ENCODE data around the gene NRN1.
"Not testable (repeated sequence)": the region's sequence is repeated elsewhere in the genome, so short reads cannot be mapped to it uniquely, and the experiment has no call there.

NRN1 gene, protein sequence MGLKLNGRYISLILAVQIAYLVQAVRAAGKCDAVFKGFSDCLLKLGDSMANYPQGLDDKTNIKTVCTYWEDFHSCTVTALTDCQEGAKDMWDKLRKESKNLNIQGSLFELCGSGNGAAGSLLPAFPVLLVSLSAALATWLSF

DNA sequence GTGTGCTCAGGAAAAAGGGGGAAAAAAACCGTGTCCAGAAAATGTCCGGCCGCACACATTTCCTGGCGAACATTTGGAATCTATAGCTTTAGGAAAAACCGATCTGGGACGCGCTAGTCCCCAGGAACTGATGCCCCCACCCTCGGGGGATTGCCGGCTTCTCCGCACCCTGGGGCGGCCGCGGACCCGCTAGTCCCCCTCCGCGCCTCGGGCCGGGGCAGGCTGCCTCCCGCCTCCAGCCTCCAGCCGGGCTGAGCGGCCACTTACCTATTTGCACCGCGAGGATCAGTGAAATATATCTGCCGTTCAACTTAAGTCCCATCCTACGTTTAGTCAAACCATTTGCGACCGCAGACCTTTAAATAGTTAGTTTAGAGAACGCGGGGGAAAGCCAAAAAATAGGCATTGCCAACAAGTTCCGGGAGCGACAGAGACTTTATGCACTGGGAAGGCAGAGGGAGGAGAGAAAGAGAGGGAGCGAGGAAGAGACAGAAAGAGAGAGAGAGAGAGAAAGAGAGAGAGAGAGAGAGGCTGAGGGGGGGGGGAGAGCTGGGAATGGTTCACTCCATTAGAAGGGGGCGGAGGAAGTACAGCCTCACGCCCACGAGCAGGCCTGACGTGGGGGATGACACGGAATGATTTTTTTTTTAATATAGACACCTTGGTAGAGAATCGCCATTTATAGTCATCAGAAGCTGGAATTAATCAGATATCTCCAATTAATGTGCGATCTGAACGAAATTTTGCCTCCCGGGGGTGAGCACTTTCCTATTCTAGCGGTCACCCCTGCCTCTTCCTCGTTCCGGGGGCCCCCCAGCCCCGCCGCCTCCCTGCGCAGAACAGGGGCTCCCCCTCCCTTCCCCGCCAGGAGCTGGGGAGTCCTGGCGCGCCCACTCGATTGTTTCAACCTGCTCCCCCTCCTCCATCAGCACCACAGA, at the start of gene NRN1:
Gene NRN1 (minus strand): TSS at position 498 of the 938 bp plus-strand sequence. CDS start 176 bp downstream, at position 322.
- DNase-seq = no peak

DNA sequence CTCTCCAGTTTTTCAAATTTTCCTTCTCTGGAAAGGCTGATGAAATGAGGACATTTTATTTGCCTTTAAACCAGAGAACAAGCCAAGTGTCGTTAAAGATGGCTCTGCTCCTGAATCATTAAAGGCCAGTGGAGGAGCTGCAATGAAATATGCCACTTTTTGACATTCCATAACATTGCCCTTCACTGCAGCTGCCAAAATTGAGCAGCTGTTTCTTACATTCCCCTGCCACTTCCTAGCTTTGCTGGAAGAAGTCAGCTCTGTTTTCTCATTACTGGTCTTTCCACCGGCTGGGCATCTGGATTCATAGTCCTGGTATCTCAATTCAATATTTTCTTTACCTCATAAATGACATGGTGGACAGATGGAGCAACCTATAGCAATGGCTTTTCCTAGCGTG, 45.5 kb upstream of the NRN1 start:
- DNase-seq = no peak

DNA sequence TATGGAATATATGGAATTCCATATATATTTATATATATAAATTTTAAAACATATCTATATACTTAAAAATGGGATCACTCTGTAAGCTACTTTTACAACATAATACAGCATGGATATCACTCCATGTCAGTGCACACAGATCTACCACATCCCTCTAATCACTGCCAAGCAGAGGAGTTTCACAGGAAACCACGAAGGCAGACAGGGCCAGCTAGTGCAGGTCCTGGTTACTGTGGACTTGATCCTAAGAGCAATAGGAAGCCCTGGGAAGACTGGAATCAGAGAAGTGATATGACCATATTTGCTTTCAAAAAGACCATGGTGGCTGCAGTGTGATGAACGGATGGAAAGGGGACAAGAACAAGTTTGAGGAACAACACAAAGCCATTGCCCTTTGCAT, 40.0 kb upstream of the NRN1 start:
- no peak for DNase-seq

DNA sequence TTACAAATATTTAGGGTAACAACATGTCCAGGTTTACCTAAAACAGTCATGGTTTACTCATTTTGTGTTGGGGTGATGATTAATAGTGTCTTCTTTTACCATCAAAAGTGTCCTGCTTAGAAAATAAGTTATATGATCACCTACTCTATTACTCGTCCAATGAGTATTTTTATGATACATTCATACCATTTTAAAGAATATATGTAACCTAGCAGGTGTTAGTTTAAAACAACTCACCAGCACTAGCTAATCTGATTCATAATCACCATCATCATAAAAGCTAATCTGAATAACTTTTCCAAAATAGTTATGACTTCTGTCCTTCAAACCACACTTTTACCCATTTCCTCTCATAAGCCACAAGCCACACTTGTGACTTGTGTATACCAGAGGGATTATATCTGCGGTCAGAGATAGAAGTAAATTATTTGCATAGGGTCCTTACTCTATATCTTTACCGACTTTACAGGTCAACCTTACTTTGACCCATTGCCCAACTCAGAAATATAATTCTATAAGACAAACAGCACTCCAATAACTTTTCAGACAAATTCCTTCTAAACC, 33.3 kb upstream of the NRN1 start:
- no peak for DNase-seq

DNA sequence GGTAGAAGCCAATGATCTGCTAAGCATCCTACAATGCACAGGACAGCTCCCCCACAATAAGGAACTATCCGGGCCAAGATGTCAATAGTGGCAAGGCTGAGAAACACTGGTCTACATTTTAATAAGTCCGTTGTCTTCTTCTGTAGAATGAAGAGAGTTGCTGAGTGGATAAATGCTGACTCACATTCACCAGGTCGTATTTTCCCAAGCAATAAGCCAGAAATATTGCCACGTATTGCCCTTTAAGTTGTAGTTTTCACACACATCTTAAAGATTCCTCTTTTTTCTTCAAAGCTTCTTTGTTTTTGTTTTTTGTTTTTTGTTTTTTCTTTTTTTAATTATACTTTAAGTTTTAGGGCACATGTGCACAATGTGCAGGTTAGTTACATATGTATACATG, 30.5 kb upstream of the NRN1 start:
- no peak for DNase-seq

DNA sequence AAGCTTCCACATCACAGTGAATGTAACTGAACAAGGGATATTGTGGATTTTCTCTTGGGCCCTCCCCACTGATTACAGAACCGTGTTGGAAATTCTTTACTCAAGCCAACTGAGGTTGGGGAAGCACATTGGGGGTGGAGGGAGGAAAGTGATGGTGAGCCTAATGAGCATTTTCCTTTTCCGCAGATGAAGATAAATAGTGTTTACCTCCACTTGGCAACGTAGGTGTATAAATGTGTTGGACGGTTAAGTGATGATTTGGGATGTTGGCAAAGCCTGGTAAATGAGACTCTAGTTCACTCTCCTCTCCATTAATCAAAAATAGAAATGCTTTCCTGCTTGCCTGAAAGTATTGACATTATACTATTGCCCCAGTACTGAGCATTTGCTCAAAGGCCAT, 27.1 kb upstream of the NRN1 start:
- no peak for DNase-seq

DNA sequence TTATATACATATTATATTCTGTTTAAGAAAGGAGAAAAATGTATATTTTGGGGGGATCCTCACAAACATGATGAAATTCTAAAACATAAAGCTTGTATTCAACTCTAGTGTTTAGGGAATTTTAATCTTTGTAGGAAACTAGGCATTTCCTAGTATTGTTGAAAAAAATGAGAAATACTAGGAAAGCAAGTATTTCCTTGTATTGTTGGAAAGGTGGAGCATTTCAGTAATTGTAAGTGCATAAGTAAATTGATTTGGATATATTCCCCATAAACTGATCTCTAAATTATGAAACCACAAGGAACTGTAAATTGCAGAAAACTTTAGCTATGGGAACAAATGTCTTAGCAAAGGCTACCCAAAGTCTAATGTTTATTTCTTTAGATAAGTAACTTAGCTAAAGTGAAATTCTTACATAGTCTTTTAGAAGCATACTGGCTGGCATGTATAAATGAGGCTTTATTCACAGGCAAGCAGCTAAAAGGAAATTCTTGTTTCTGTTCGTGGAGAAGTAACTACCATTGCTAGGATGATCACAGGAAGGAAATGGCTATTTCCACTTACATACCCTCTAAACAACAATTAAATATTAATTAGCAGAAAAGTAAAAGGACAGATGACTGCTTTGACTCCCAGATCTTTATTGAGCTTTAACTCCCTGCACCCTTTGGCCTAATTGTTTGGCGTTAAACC, 19.9 kb upstream of the NRN1 start:
- no peak for DNase-seq

DNA sequence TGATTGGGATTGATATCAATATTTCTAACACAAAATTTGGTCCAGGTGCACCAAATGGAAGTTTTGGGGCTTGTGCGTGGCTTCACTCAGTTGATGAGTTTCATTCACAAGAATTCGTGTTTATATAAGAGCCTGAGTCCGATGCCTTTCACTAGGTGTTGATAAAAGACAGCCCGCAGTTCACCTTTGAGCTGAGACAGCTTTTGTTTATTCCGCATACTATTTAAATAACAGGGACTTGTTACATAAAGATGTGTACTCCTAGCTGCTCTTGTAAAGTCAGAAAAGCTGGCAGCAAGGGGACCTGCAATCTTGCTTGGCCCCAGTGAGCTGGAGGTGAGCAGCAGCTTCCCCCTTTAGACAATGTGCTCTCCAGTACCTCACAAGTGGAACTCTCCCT, 19.0 kb upstream of the NRN1 start:
- DNase-seq = no peak

DNA sequence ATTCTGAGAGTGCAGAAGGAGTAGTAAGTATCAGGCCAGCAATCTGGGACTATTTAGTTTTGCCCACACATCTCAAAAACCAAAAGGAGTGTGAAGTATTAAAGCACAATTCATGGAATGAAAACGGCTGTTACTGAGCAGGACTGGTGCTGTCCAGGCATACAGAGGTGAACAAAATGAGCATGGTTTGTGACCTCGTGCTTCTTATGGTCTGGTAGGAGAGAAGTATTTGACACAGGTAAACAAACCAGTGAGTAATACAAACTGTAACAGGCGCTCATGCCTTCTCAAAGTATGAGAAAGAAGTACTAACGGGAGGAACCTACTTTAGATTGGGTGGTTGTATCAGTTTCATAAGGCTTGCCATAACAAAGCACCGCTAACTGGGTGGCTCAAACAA, 17.5 kb upstream of the NRN1 start:
- DNase-seq = no peak

DNA sequence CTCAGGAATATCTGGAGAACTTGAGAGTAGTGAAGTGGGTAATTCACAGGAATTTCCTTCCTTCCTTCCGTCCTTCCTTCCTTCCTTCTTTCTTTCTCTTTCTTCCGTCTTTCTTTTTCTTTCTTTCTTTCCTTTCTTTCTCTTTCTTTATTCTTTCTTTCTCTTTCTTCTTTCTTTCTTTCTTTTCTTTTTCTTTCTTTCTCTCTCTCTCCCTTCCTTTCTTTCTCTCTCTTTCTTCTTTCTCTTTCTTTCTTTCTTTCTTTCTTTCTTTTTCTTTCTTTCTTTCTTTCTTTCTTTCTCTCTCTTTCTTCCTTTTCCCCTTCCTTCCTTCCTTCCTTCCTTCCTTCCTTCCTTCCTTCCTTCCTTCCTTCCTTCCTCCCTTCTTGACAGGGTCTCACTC, 16.1 kb upstream of the NRN1 start:
- DNase-seq = not testable (repeated sequence)

DNA sequence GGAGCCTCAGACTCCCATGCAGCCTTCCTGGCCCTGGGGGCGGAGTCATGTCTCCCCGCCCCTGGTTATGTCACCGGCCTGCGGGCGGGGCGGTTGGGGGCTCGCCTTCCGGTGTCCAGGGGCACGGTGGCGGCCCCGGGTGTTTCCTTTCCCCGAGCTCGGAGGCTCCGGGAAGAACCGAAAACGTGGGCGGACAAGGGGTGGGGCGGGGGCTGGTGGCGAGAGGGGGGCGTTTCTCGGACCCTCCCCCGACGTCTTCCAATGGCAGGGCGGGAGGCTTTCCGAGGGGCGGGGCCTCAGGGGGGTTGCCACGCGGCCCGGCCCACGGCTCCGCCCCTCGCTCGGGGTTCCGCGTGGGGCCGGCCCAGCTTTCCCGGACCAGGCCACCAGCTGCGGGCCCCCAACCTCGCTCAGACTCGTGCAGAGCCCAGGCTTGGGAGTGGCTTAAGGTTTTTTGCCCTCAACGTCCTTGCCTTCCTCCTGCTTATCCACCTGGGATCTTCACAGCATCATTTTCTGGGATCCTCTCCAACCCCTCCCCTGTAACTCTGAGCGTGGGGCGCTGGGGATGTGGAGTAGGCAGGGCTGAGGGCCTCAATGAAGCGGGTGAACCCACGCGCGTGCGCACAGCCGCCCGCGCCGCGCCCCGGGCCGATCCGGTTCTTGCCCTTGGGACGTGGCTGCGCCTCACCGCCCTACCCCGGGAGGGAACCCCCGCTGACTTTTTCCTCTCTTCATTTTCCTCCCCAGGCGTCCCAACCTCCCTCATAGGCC, 2.1 kb upstream of the NRN1 start:
- DNase-seq = peak; percentile 79

DNA sequence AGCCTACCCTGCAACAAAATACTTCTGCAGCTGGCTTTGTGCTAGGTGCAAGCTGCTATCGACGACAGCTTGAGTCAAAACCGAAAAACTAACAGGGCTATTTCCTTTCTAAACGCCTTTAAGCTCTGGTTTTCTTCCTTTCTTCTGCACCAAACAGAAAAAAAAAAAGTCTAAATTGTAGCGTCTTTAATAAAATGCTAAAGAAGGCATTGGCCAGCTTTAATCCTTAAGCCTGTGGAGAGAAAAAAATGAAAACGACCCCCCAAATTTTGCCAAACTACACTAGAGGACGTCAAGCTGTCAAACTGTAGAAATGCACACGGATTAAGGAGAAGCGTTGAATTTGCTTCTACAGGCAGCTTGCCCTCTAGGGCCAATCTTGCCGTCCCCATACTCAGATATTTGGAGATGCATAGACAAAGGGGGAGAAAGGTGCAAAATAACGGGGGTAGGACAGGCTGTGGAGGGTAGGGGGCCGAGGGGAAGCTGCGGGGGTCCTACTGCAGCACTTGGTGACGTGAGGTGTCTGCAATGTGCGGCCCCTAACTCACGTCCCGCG, 1.4 kb upstream of the NRN1 start:
- DNase-seq = no peak

DNA sequence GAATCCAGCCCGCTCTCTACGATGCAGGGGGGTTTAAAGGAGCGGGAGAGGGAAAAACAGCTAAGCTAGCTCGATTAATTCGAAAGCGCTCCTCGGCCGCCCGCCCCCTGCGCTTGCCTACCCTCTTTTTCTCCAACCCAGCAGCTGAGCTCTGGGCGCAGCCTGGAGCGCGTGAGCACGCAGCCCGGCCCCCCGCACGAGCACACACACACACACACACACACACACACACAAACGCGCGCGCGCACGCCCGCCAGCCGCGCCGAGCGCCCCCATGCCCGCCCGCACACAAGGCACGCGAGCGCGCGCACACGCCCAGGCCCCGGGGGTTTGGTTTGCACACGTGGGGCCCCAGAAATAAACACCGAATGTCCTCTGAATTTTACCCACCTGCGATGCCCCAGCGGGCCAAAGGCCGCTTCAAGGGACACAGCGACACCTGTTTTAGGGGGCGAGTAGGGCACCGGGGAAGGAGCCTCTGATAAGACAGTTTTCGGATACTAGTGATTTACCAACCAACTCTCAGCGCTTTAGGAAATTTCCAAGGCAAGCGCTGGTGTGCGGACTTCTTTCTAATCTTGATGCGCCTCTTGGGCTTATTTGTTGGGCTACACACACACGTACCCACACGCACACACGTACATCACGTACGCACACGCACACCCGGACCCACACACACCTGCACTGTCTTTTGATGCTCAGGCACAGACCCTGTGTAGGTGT, 802 bp upstream of the NRN1 start:
- no peak for DNase-seq

DNA sequence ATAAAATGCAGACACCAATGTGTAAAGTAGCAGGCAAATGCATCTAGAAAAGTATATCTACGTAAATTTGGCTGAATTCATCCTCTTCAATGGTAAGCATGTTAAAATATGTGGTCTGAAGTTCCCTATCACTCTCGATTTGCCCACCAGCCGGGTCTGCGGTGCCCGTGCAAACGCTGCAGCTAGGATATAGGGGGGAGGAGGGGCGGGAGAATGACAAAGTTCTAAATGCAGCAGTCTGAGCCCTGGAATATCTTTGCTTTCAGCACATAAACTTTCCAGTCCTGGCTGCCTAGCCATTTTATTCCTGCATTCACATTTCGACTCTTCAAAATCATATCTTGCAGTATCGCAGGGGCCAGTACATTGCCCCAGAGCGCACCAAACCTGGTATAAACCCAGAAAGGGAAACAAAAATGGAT, 708 bp downstream of the NRN1 start:
- no peak for DNase-seq

DNA sequence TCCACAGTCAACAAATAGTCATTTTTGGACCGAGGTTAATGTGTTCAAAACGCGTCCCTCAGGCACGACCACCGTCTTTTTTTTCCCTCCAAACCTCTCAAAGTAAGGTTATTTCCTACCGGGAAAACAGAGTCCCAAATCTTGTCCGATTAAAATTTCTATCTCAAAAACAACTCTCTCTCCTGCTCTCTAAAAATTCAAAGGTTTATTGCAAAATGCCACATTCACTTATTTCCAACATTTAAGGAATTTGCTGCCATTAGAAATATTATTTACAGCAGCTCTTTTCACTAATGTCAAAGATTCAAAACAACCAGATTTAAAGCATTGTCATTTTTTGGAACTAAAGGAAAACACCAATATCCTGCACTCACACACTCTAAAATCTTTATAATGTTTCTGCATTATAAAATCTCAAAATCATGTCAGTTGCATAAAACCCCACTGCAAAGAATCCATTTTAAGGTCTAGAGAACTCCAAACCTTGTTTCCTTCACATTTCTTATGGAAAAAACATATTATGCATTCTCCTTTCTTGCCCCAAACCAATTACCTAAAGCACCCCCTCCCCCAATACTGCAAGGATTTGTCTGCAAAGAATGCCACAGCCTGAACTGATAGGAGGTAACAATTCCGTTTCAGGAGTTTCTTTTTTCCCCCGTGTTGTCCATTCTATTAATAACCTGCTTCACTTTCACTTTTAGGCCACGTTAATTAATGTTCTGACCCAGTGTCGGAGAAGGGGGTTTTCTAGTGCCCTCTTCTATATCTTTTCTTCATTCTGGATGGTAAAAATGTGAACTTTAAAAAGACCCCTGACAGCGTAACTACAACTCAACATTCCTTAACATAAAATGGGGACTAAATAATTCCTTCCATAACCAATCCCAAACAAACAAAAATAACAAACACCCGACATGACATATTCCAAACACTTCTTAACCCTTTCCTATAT, 1.4 kb downstream of the NRN1 start:
- no peak for DNase-seq

DNA sequence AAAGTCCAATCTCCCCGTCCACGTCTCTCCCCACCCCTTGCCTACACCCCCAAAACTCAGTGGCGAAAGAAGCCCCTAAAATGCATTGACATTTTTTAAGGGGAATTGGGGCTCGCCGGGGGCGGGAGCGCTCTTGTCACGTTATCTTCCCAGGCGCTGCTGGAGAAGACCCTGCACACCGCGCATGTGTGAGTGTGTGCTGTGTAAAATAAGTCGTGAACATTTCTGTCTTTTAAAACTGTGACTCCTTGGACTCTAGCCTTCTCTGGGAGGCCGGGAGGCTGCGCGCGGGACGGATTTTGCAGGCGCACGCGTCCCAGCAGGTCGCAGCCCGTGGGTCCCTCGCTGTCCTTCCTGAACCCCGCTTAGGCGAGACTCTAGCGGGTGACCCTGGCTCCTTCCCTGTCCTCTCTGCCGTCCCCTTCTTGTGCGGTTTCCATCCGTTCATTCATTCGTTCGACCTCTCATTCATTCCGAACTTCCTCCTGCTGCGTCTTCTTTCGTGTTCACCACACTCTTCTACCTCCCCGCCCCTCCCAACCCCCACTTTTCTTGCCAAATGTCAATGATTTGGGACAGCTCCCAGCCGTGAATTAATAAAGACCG, 2.2 kb downstream of the NRN1 start:
- DNase-seq = no peak

DNA sequence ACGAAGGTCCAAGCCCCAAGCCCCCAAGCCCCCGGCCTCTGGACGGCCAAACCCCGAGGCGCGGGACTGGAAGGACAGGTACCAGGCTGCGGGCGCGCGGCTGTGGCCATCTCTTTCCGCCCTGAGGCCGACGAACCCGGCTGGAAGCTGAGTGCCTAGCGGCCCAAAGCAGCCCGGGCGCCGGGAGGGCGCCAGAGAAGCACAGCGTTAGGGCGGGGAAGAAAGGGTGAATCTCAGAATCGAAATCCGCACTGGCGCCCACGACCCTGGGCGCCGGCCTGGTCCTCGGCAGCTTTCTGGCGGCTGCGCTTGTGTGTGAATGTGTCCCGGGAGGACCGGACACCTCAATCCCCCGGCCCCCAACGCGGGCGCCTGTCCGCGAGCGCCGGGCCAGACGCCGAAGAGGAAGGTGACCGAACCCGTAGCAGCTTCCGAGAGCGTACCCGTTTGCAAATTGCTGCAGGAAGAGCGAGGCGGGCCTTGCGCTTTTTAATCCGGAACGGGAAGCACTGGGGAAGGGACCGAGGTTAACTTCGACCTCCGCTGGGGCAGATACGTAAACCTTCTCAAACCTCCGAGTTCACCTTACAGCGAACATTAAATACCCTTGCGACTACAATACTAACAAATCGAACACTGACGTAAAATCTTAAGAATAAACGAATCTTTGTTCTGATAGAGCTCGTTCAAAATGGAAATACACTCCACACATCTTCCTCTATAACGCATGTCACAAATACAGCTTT, 2.9 kb downstream of the NRN1 start:
- peak; percentile 52 for DNase-seq

DNA sequence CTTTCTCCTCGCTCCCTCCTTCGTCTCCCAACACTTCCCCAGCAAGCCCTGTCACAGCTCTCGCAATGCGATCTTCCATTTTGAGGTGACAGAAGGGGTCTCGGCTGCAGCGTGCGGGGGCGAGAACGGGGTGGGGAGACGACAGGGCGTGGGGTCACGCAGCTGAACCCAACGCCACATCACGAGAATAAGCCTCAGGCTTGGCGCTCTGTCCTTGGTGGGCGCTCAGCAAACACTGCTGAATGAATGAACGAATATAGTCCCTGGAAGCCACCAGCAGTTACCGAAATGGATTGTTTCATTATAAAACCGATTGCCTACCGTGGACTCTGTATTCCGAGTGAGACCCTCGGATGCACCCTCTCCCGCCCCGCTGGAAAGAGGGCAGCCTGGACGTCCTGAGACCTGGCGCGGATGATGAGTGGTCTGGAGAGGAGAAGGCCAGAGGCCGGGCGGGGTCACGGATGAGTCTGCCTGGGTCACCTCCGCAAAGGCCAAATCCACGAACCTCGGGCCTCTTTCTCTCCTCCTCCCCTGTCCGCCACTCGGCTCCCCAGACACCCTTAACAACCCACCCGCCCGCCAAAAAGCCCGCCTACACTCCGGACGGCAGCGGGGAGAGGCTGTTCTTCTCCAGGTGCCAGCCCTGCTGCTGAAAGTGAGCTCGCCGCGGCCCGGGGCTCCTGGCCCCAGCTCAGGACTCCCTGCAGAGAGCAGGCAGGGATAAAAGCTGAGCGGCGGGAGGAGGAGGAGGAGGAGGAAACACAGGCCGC, 3.7 kb downstream of the NRN1 start:
- DNase-seq = no peak

Data from stimulated activated CD8-positive, alpha-beta memory T cell treated with anti-CD3 and anti-CD28 coated beads, Interleukin-4, amount 100 ng/mL, for 48 hours (primary cell).